HG03342 (cell line): ENCODE measurements around the gene LTA4H.

Experiments used
- ATAC-seq: cut with Tn5 transposase; IDR thresholded peaks from one replicate; pipeline ENCODE4 v1.9.1; 2021; ENCODE audit warnings: mild to moderate bottlenecking, moderate library complexity; ENCODE audit not compliant: unreplicated experiment

The LTA4H gene

GRCh38 chr12:95966287-95966870 lies 69.0 kb downstream of the LTA4H start:
- ATAC-seq, result no peak

- no peak for ATAC-seq
Measured at GRCh38 chr12:95963096-95963495, 72.3 kb downstream of the LTA4H start.

GRCh38 chr12:95962222-95962621 lies 73.2 kb downstream of the LTA4H start:
- ATAC-seq, result no peak

GRCh38 chr12:95960241-95960640 lies 75.1 kb downstream of the LTA4H start:
- no peak for ATAC-seq

- no peak for ATAC-seq
Measured at GRCh38 chr12:95959107-95959506, 76.3 kb downstream of the LTA4H start.

GRCh38 chr12:95956557-95957145 lies 78.7 kb downstream of the LTA4H start:
- no peak for ATAC-seq

- no peak for ATAC-seq
Measured at GRCh38 chr12:95955549-95956159, 79.7 kb downstream of the LTA4H start.

GRCh38 chr12:95953000-95953399 lies 82.4 kb downstream of the LTA4H start:
- ATAC-seq, result no peak

- ATAC-seq, result no peak
Measured at GRCh38 chr12:95951515-95951914, 83.9 kb downstream of the LTA4H start.
